Glomerular visceral epithelial cell (primary cell): ENCODE data around the gene NUDT15.
"Not testable (repeated sequence)": the region's sequence is repeated elsewhere in the genome, so short reads cannot be mapped to it uniquely, and the experiment has no call there.

Experiments used
- DNase-seq: peaks from one replicate; pipeline ENCODE4 v3.0.0-alpha.2; 2016; ENCODE audit errors: extremely low spot score

NUDT15 gene

GRCh38 chr13:48037346-48038173 lies at the start of gene NUDT15:
TSS of gene NUDT15 (plus strand) at chr13:48037726. CDS start at chr13:48037747, 21 bp downstream.
- DNase-seq = peak; percentile 96

DNA sequence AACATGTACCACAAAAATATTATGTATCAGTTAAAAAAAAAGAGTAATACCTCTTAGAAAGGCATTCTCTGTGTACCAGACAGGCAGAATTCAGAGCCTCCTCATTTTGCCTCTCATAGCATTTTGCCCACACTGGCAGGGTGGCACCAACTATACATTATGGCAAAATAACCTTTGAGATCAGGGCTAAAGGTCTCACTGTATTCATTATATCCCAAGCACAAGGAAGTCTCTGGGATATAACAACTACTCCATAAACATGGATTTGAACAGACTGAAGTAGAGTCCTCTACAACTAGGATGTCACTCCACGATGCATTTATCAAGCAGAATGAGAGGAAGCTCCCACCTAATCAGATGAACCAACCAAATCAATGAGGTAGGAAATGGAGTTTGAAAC lies 47.1 kb upstream of the NUDT15 start:
- no peak for DNase-seq

GRCh38 chr13:47990920-47991466 lies 46.5 kb upstream of the NUDT15 start:
- no peak for DNase-seq

DNA sequence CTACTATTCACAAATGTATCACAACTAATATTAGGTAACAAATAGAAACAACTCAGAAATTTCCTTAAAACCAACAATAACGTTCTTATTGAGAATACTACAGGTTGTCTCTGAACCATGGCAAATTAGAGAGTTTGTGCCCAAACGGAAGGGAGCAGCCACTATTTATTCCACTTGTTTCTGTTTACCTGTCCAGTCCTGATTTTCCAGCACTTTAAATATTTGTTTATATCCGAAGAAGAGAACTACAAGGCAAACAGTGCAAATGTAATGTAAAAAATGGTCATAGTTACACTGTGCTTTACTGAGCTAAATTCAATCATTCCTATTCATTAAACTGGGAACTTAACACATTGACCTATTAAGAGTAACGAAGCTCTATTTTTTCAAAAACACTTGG lies 45.7 kb upstream of the NUDT15 start:
- no peak for DNase-seq

DNA sequence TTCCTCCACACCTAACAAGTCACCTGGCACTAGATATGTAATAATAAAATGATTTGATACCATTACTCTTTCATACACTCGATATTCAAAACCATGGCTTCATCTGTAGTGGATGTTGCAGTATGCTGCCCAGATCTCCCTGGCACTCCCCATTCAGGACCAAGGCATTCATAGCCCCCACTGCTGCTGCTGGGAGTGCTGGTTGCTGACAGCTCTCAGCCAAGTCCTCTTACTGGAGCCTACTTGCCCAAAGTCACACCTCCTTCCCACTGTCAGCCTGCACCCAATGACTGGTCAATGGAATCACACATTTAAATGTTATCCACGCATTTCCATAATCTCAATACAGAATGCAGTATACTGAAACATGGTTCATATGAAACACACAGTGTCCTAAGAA lies 40.1 kb upstream of the NUDT15 start:
- DNase-seq = no peak

DNA sequence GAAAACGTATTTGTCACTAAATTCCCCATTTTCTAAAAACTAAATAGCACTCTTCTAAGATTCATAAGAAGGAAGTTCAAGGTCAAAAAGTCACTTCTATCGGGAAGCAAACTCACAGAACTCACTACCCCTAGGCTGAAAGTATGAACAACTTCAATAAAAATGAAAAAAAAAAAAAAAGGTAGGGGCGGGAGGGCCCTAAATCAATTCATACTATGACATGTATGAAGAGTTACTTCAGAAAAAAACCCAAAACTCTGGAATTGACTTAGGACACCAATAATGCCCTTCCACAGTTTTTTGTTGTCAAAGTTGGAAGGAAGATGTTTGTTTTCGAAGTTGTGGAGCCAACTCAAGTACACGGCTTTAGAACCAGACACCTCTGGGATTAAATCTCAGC lies 37.6 kb upstream of the NUDT15 start:
- DNase-seq = no peak

GRCh38 chr13:48000559-48001113 lies 36.9 kb upstream of the NUDT15 start:
- DNase-seq = peak; percentile 9

GRCh38 chr13:48001114-48001881 lies 36.2 kb upstream of the NUDT15 start, which contains the start of gene SUCLA2:
TSS of gene SUCLA2 (minus strand) at chr13:48001273. CDS start at chr13:48001269, 4 bp downstream.
- DNase-seq = peak; percentile 93

- not testable (repeated sequence) for DNase-seq
These were observed 35.5 kb upstream of the NUDT15 start for GRCh38 chr13:48001999-48002398.

DNA sequence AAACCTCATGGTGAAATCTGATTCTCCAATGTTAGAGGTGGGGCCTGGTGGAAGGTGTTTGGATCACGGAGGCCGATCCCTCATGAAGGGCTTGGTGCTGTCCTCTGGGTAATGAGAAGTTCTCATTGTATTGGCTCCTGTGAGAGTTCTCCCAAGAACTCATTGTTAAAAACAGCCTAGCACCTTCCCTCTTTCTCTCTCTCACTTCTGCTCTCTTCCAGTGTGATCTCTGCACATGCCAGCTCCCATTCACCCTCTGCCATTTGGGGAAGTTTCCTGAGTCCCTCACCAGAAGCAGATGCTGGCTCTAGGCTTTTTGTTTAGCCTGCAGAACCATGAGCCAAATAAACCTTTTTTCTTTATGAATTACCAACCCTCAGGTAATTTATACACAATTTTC lies 33.3 kb upstream of the NUDT15 start:
- no peak for DNase-seq

GRCh38 chr13:48006396-48006795 lies 31.1 kb upstream of the NUDT15 start:
- peak; percentile 1 for DNase-seq

GRCh38 chr13:48009284-48009683 lies 28.2 kb upstream of the NUDT15 start:
- peak; percentile 68 for DNase-seq

DNA sequence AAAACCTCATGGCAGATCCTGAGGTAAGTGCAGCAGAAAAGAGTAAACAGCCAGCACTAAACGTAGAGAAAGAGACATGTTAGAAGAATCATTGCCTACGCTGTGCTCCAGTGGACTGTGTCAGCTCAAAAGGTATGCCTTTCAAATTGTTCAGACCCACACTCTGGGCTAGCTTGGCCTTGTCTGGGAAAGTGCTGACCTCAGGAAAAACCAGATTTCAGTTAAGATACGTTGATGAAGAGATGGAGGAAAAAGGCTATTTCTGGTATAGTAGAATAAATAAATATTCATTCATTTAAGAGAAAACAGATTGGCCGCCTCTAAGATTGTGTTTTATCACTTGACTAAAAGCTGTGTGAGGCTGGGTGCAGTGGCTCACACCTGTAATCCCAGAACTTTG lies 26.8 kb upstream of the NUDT15 start:
- no peak for DNase-seq

DNA sequence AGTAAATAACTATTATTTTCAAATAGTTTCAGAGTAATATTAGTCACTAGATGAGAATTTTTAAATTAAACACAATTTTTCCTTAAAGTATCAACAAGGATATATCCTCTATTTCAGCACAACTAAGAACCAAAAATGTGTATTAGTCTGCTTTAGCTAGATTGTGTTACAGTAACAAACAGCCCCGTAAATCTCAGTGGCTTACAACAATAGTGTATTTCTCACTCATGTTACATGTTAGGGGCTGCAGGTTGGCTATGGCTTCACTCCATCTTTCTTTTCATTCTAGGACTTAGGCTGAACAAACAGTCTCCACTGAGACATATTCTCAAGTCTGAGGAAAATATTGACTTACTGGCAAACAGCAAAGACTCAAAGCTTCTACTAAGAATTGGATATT lies 24.9 kb upstream of the NUDT15 start:
- no peak for DNase-seq

DNA sequence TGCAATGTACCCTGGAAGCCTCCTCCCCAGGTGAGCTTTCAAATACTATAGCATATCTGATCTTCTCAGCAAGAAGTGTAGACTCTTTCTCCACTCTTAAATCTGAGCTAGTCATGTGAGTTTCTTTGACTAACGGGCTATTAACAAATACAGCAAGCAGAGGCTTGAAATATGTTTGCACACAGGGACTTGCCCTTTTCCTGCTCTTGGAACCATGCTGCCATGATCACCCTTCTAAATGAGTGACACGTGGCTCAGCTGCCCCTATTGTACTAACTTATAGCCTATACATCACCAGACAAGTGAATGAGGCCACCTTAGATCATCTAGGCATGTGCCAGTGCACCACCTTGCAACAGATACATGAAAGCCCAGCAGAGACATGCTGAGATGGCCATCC lies 23.2 kb upstream of the NUDT15 start:
- DNase-seq = no peak

GRCh38 chr13:48018637-48019036 lies 18.9 kb upstream of the NUDT15 start:
- no peak for DNase-seq

GRCh38 chr13:48019796-48020195 lies 17.7 kb upstream of the NUDT15 start:
- DNase-seq = no peak

- DNase-seq = no peak
These were observed 9.5 kb upstream of the NUDT15 start for GRCh38 chr13:48028066-48028465.

DNA sequence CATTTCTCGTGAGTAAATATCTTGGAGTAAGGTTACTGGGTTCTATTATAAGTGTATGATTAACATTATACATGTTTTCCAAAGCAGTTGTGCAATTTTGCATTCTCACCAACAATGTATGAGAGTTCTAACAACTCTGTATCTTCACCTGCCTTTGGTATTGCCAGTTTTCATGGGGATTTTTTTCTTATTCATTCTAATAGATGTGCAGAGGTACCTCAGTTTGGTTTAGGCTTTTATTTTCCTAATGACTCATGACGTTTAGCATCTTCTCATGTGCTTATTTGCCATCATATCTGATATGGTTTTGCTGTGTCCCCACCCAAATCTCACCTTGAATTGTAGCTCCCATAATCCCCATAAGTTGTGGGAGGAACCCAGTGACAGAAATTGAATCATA lies 7.7 kb upstream of the NUDT15 start:
- no peak for DNase-seq

DNA sequence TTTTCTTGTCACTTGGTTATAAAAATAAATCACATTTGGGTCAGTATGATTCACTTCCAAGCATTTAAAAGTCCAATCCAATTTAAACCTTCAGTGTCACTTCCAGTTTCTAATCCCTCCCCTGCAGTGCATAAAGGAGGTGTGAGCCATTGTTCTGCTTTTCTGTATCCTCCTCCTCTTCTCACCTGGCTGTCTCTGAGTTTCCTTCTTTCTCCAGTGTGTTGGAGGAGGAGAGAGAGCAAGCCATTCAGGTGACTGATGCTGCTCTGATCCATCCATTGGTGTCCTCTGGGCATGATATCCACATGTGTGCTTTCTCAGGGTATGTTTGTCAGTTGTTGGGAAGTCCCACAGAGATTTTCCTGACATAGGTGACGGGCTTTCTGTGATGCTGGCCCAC lies 1.2 kb downstream of the NUDT15 start:
- DNase-seq = no peak

GRCh38 chr13:48040049-48040448 lies 2.5 kb downstream of the NUDT15 start:
- DNase-seq = no peak

- no peak for DNase-seq
These were observed 3.4 kb downstream of the NUDT15 start for GRCh38 chr13:48040896-48041295.
